Measurements from ENCODE around the gene FBXO48.
A peak's percentile ranks its signal among the peaks of the same experiment; 100 is the strongest.

Gene FBXO48

GRCh38 chr2:68472796-68473414 lies 5.8 kb upstream of the FBXO48 start:
- H3K9me3 ChIP-seq (ENCODE audit: control extremely low read depth in 1 of 5, control insufficient read depth in 4 of 5, insufficient read depth in 2 of 5, low read depth in 1 of 5, low read length in 4 of 5): no peaks in the 10 kb centered on the region
- no peaks in the 10 kb centered on the region for H3K36me3 ChIP-seq (ENCODE audit: control insufficient read depth in 4 of 4, insufficient read depth in 4 of 4, low read length in 3 of 4)
- no peak for DNase-seq
- H3K27me3 ChIP-seq (replicated peaks in 2 of 5; ENCODE audit: control insufficient read depth in 4 of 5, insufficient read depth in 5 of 5, low read length in 4 of 5): no peaks in the 10 kb centered on the region
- POLR2A ChIA-PET: no interaction called here
- no peak overlapping the region for H3K4me3 ChIP-seq (ENCODE audit: control insufficient read depth in 1 of 7, extremely low read depth in 1 of 7, insufficient read depth in 4 of 7, low read depth in 2 of 7, low read length in 6 of 7)
- no CpG with 5 or more reads among the region's 3 CpGs for WGBS (ENCODE audit: insufficient coverage)
- H3K4me1 ChIP-seq (ENCODE audit: control extremely low read depth in 1 of 4, control insufficient read depth in 4 of 4, insufficient read depth in 4 of 4, low read length in 3 of 4): peaks cover 0 to 15% (median 6%) of the 10 kb centered on the region in 4 experiments
- no peak overlapping the region for H3K27ac ChIP-seq (ENCODE audit: insufficient read depth in 1 of 2, low read depth in 1 of 2, low read length in 2 of 2, poor library complexity in 1 of 2, severe bottlenecking in 2 of 2)
- CTCF ChIA-PET: interaction anchor here (0.8 to 1.1 kb wide), 3 partner anchors 9 to 441 kb away, joined by 3 to 5 read pairs (median 3); no protein-coding TSS in a partner anchor

DNA sequence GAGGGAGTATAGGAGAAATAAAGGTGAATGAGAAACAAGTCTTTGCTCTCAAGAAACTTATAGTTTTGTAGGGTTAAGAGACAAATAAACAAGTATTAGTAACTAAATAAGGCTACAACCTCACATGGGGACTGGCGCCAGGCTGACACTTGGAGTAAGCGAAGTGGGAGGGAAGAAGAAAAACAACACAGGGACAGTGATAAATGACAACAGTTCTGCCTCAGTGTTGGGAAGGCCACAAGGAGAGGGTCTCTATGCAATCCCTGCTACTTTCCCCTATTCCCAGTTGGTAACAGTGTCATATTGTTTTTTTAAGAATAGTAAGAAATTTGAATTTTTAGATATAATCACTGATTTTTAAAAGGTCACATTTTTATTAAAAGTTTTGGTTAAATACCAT lies 4.3 kb upstream of the FBXO48 start:
- Histone ChIP-seq H3K4me3 (ENCODE audit: control insufficient read depth in 1 of 7, extremely low read depth in 1 of 7, insufficient read depth in 4 of 7, low read depth in 2 of 7, low read length in 6 of 7) (no peak overlapping the region), H3K27me3 (replicated peaks in 2 of 5; ENCODE audit: control insufficient read depth in 4 of 5, insufficient read depth in 5 of 5, low read length in 4 of 5) (no peaks in the 10 kb centered on the region), H3K36me3 (ENCODE audit: control insufficient read depth in 4 of 4, insufficient read depth in 4 of 4, low read length in 3 of 4) (no peaks in the 10 kb centered on the region), H3K9me3 (ENCODE audit: control extremely low read depth in 1 of 5, control insufficient read depth in 4 of 5, insufficient read depth in 2 of 5, low read depth in 1 of 5, low read length in 4 of 5) (no peaks in the 10 kb centered on the region), H3K27ac (ENCODE audit: insufficient read depth in 1 of 2, low read depth in 1 of 2, low read length in 2 of 2, poor library complexity in 1 of 2, severe bottlenecking in 2 of 2) (no peak overlapping the region), H3K4me1 (ENCODE audit: control extremely low read depth in 1 of 4, control insufficient read depth in 4 of 4, insufficient read depth in 4 of 4, low read length in 3 of 4) (peaks cover 0 to 21% (median 10%) of the 10 kb centered on the region in 4 experiments)
- CTCF ChIA-PET: no interaction called here
- WGBS (ENCODE audit: insufficient coverage): 95% methylated on average over 2 of the region's 2 CpGs
- POLR2A ChIA-PET: no interaction called here
- DNase-seq: no peak

- WGBS (ENCODE audit: insufficient coverage): no CpG with 5 or more reads among the region's 1 CpG
- DNase-seq: no peak
- Histone ChIP-seq H3K27me3 (replicated peaks in 2 of 5; ENCODE audit: control insufficient read depth in 4 of 5, insufficient read depth in 5 of 5, low read length in 4 of 5) (no peaks in the 10 kb centered on the region), H3K4me3 (ENCODE audit: control insufficient read depth in 1 of 7, extremely low read depth in 1 of 7, insufficient read depth in 4 of 7, low read depth in 2 of 7, low read length in 6 of 7) (no peak overlapping the region), H3K36me3 (ENCODE audit: control insufficient read depth in 4 of 4, insufficient read depth in 4 of 4, low read length in 3 of 4) (no peaks in the 10 kb centered on the region), H3K27ac (ENCODE audit: insufficient read depth in 1 of 2, low read depth in 1 of 2, low read length in 2 of 2, poor library complexity in 1 of 2, severe bottlenecking in 2 of 2) (no peak overlapping the region), H3K4me1 (ENCODE audit: control extremely low read depth in 1 of 4, control insufficient read depth in 4 of 4, insufficient read depth in 4 of 4, low read length in 3 of 4) (peaks cover 2 to 29% (median 18%) of the 10 kb centered on the region in 4 experiments), H3K9me3 (ENCODE audit: control extremely low read depth in 1 of 5, control insufficient read depth in 4 of 5, insufficient read depth in 2 of 5, low read depth in 1 of 5, low read length in 4 of 5) (no peaks in the 10 kb centered on the region)
- CTCF ChIA-PET: interaction anchor here (2.4 kb wide), 1 partner anchor 455 kb away, joined by 10 read pairs; no protein-coding TSS in a partner anchor
- POLR2A ChIA-PET: no interaction called here
These were observed 2.8 kb upstream of the FBXO48 start for GRCh38 chr2:68469935-68470334.

DNA sequence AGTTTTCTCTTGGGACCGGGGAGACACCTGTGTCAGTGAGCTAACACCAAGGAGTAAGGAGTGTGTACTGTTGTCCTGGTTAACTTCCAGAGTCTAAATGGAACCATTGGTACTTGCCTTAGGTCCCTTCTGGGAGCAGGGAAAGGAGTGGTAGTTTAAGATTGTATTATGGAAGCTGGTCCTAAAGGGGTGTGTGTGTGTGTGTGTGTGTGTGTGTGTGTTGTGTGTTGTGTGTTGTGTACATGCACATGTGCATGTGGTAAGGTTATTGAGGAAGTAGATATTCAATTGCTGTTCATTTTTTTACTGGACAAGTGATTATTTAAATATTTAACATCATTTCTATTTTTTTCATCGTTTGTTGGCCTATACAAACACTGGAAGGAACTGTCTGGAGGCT lies 1.7 kb upstream of the FBXO48 start:
- H3K4me3 ChIP-seq (ENCODE audit: control insufficient read depth in 1 of 7, extremely low read depth in 1 of 7, insufficient read depth in 4 of 7, low read depth in 2 of 7, low read length in 6 of 7): peak overlapping the region in 3 of 7 experiments; percentile 7 to 97 (median 96)
- POLR2A ChIA-PET: interaction anchor here (0.7 kb wide), 2 partner anchors 37 to 38 kb away, joined by 3 to 5 read pairs; no protein-coding TSS in a partner anchor
- H3K36me3 ChIP-seq (ENCODE audit: control insufficient read depth in 4 of 4, insufficient read depth in 4 of 4, low read length in 3 of 4): peaks cover 0 to 3% (median 0%) of the 10 kb centered on the region in 4 experiments
- CTCF ChIA-PET: interaction anchor here (0.9 to 2.4 kb wide), 9 partner anchors 9 to 456 kb away, joined by 3 to 10 read pairs (median 4); no protein-coding TSS in a partner anchor
- WGBS (ENCODE audit: insufficient coverage): 83% methylated on average over 1 of the region's 2 CpGs
- peak in 1 of 3 donors; percentile 13 for DNase-seq
- H3K27ac ChIP-seq (ENCODE audit: insufficient read depth in 1 of 2, low read depth in 1 of 2, low read length in 2 of 2, poor library complexity in 1 of 2, severe bottlenecking in 2 of 2): no peak overlapping the region
- no peaks in the 10 kb centered on the region for H3K27me3 ChIP-seq (replicated peaks in 2 of 5; ENCODE audit: control insufficient read depth in 4 of 5, insufficient read depth in 5 of 5, low read length in 4 of 5)
- no peaks in the 10 kb centered on the region for H3K9me3 ChIP-seq (ENCODE audit: control extremely low read depth in 1 of 5, control insufficient read depth in 4 of 5, insufficient read depth in 2 of 5, low read depth in 1 of 5, low read length in 4 of 5)
- H3K4me1 ChIP-seq (ENCODE audit: control extremely low read depth in 1 of 4, control insufficient read depth in 4 of 4, insufficient read depth in 4 of 4, low read length in 3 of 4): peaks cover 2 to 29% (median 18%) of the 10 kb centered on the region in 4 experiments

GRCh38 chr2:68466778-68467076 lies 367 bp downstream of the FBXO48 start:
- peaks cover 2 to 29% (median 18%) of the 10 kb centered on the region in 4 experiments for H3K4me1 ChIP-seq (ENCODE audit: control extremely low read depth in 1 of 4, control insufficient read depth in 4 of 4, insufficient read depth in 4 of 4, low read length in 3 of 4)
- peak overlapping the region; percentile 66 to 98 (median 96) for H3K4me3 ChIP-seq (ENCODE audit: control insufficient read depth in 1 of 7, extremely low read depth in 1 of 7, insufficient read depth in 4 of 7, low read depth in 2 of 7, low read length in 6 of 7)
- WGBS (ENCODE audit: insufficient coverage): 0% methylated on average over 16 of the region's 18 CpGs
- H3K27me3 ChIP-seq (replicated peaks in 2 of 5; ENCODE audit: control insufficient read depth in 4 of 5, insufficient read depth in 5 of 5, low read length in 4 of 5): no peaks in the 10 kb centered on the region
- DNase-seq: no peak
- H3K36me3 ChIP-seq (ENCODE audit: control insufficient read depth in 4 of 4, insufficient read depth in 4 of 4, low read length in 3 of 4): peaks cover 0 to 3% (median 0%) of the 10 kb centered on the region in 4 experiments
- POLR2A ChIA-PET: interaction anchor here (1.3 kb wide), 1 partner anchor 13 kb away, joined by 3 read pairs; no protein-coding TSS in a partner anchor
- CTCF ChIA-PET: interaction anchor here (0.7 to 2.3 kb wide), 13 partner anchors 10 to 458 kb away, joined by 3 to 14 read pairs (median 3); no protein-coding TSS in a partner anchor
- H3K27ac ChIP-seq (ENCODE audit: insufficient read depth in 1 of 2, low read depth in 1 of 2, low read length in 2 of 2, poor library complexity in 1 of 2, severe bottlenecking in 2 of 2): peak overlapping the region; percentile 73 to 96
- H3K9me3 ChIP-seq (ENCODE audit: control extremely low read depth in 1 of 5, control insufficient read depth in 4 of 5, insufficient read depth in 2 of 5, low read depth in 1 of 5, low read length in 4 of 5): no peaks in the 10 kb centered on the region

GRCh38 chr2:68466361-68466777 lies 725 bp downstream of the FBXO48 start:
- Histone ChIP-seq H3K4me1 (ENCODE audit: control extremely low read depth in 1 of 4, control insufficient read depth in 4 of 4, insufficient read depth in 4 of 4, low read length in 3 of 4) (peaks cover 2 to 29% (median 18%) of the 10 kb centered on the region in 4 experiments), H3K4me3 (ENCODE audit: control insufficient read depth in 1 of 7, extremely low read depth in 1 of 7, insufficient read depth in 4 of 7, low read depth in 2 of 7, low read length in 6 of 7) (peak overlapping the region; percentile 66 to 98 (median 96)), H3K27me3 (replicated peaks in 2 of 5; ENCODE audit: control insufficient read depth in 4 of 5, insufficient read depth in 5 of 5, low read length in 4 of 5) (no peaks in the 10 kb centered on the region), H3K36me3 (ENCODE audit: control insufficient read depth in 4 of 4, insufficient read depth in 4 of 4, low read length in 3 of 4) (peaks cover 0 to 3% (median 0%) of the 10 kb centered on the region in 4 experiments), H3K27ac (ENCODE audit: insufficient read depth in 1 of 2, low read depth in 1 of 2, low read length in 2 of 2, poor library complexity in 1 of 2, severe bottlenecking in 2 of 2) (peak overlapping the region in 1 of 2 experiments; percentile 96), H3K9me3 (ENCODE audit: control extremely low read depth in 1 of 5, control insufficient read depth in 4 of 5, insufficient read depth in 2 of 5, low read depth in 1 of 5, low read length in 4 of 5) (no peaks in the 10 kb centered on the region)
- WGBS (ENCODE audit: insufficient coverage): 1% methylated on average over 11 of the region's 11 CpGs
- DNase-seq: peak; percentile 68 to 93 (median 92)
- ChIA-PET CTCF (interaction anchor here (0.7 to 2.3 kb wide), 15 partner anchors 10 to 458 kb away, joined by 3 to 14 read pairs (median 3); no protein-coding TSS in a partner anchor), POLR2A (interaction anchor here (1.3 kb wide), 1 partner anchor 13 kb away, joined by 3 read pairs; no protein-coding TSS in a partner anchor)

All from common myeloid progenitor, CD34-positive (primary cell).